PC-3 (cell line): ENCODE results near the gene OPN1MW.

ENCODE experiments used
- CTCF ChIP-seq: fragments of 300-600 bp; sonication (generic); conservative IDR thresholded peaks from 2 replicates; pipeline ENCODE4 v1.5.1; 2017; ENCODE audit warnings: antibody characterized with exemption, low read depth, mild to moderate bottlenecking, low read length
- EZH2phosphoT487 ChIP-seq: fragments of 300-600 bp; sonication (generic); IDR thresholded peaks from 2 replicates; pipeline ENCODE4 v1.6.1; 2018; ENCODE audit warnings: mild to moderate bottlenecking, antibody characterized with exemption, low read length, borderline replicate concordance

DNA sequence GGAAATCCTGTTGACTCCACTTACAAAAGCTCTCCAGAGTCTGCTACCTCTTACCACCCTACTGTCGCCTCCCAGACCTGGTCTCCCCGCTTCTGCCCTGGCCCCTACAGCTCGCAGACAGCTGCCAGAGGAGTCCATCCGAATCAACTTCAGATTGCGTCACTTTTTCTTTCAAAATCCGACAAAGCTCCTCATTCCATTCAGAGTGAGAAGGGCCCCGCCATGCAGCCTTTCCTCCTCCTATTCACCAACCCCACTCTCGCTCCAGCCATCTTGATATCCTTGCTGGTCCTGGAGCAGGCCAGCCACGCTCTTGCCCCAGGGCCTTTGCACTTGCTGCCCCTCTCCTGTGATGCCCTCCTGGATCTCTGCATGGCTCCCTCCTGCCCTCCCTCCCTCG, 43.5 kb upstream of the OPN1MW start:
- TF ChIP-seq CTCF: no peak
- no peak for TF ChIP-seq EZH2phosphoT487
